ENCODE results near the gene DARS1. TPM values are rescaled to one million over a fixed set of nuclear protein-coding genes. Genes with fewer than 3 reads are reported as not detected.

The DARS1 gene
- total and polyA plus RNA-seq, 10 donors, result 56.2 to 88.6 (median 66.1) TPM

GRCh38 chr2:135862718-135863117, 122.7 kb downstream of the DARS1 start:
- DNase-seq, result no peak
- intact Hi-C loops (cut with DNase I; ENCODE audit: low total_unique reads), result no loop called here
- 91 to 98% (median 97%) methylated on average over 4 of the region's 4 CpGs for WGBS, 5 donors
- peaks cover 0 to 100% (median 56%) of the 10 kb centered on the region in 6 donors for H3K36me3 ChIP-seq
- H3K9me3 ChIP-seq, result no peaks in the 10 kb centered on the region
- H3K27ac ChIP-seq, result no peak overlapping the region
- no peak for TF ChIP-seq POLR2A (IDR thresholded peaks at IDR 0.05)
- no peak for TF ChIP-seq POLR2AphosphoS5 (IDR thresholded peaks at IDR 0.05)
- TF ChIP-seq CTCF (IDR thresholded peaks at IDR 0.05 in 8 of 11, conservative IDR thresholded peaks at IDR 0.05 in 3 of 11), result no peak
- no peaks in the 10 kb centered on the region for H3K4me1 ChIP-seq
- no peaks in the 10 kb centered on the region for H3K27me3 ChIP-seq (replicated peaks in 1 of 7)
- H3K4me3 ChIP-seq, result no peak overlapping the region

Other genes with a start within 250 kb of the DARS1 start
- 100 to 1,000 TPM in 1 of 7 donors, 10 to 100 TPM in 6; 83.6 to 101 (median 92.7) TPM for gene UBXN4, start 243.8 kb downstream of the DARS1 start, total RNA-seq
- 10 to 100 TPM; 36.6 to 40.7 (median 37.2) TPM for gene UBXN4, start 243.8 kb downstream of the DARS1 start, polyA plus RNA-seq
- gene LCT, start 148.4 kb downstream of the DARS1 start, total RNA-seq, result under 1 TPM in 5 of 7 donors, not detected in 2; 0.06 to 0.19 (median 0.07) TPM
- under 1 TPM in 2 of 3 donors, not detected in 1; 0.02 to 0.03 TPM for gene LCT, start 148.4 kb downstream of the DARS1 start, polyA plus RNA-seq
- gene MCM6, start 109.2 kb downstream of the DARS1 start, total RNA-seq, result 10 to 100 TPM; 10.4 to 17.9 (median 13.1) TPM
- gene MCM6, start 109.2 kb downstream of the DARS1 start, polyA plus RNA-seq, result 10 to 100 TPM in 2 of 3 donors, 1 to 10 TPM in 1; 4.9 to 12.6 (median 10.2) TPM
- 100 to 1,000 TPM; 204 to 499 (median 323) TPM for gene CXCR4, start 132.5 kb upstream of the DARS1 start, total RNA-seq
- gene CXCR4, start 132.5 kb upstream of the DARS1 start, polyA plus RNA-seq, result 100 to 1,000 TPM; 274 to 626 (median 286) TPM